ENCODE results near the gene AFG1L. TPM values are rescaled to one million over a fixed set of nuclear protein-coding genes. Genes with fewer than 3 reads are reported as not detected.

The AFG1L gene
- total and polyA plus RNA-seq, 2 experiments from 2014 or later: 4.1 to 8.7 TPM

GRCh38 chr6:108464418-108465097 lies 169.7 kb downstream of the AFG1L start:
- H3K36me3 Mint-ChIP-seq (ENCODE audit: low read depth): no peaks in the 10 kb centered on the region
- Histone ChIP-seq H3K79me2 (replicated peaks; ENCODE audit: insufficient read depth) (no peaks in the 10 kb centered on the region), H3K27ac (ENCODE audit: low read depth) (no peak overlapping the region), H3K4me1 (ENCODE audit: insufficient read depth) (peaks cover 5% of the 10 kb centered on the region), H3K36me3 (ENCODE audit: insufficient read depth) (no peaks in the 10 kb centered on the region), H2AFZ (no peak overlapping the region), H4K20me1 (replicated peaks; ENCODE audit: insufficient read depth) (no peaks in the 10 kb centered on the region), H3F3A (replicated peaks; ENCODE audit: low read depth) (no peaks in the 10 kb centered on the region), H3K27me3 (ENCODE audit: insufficient read depth) (no peaks in the 10 kb centered on the region), H3K9me2 (ENCODE audit: insufficient read depth) (0 out of 2 replicates have a peak, but pooled peaks cover 2% of the 10 kb centered on the region), H3K4me2 (no peak overlapping the region), H3K4me3 (no peak overlapping the region)
- DNase-seq (ENCODE audit: low spot score): peak; percentile 10
- H3K27me3 Mint-ChIP-seq (ENCODE audit: insufficient read depth, low read depth, poor library complexity): no peaks in the 10 kb centered on the region
- no peaks in the 10 kb centered on the region for H3K9me3 Mint-ChIP-seq
- TF ChIP-seq REST (IDR thresholded peaks at IDR 0.05; ENCODE audit: unreplicated experiment) (no peak), STAT1 (IDR thresholded peaks at IDR 0.05; ENCODE audit: unreplicated experiment) (no peak)
- H3K27ac Mint-ChIP-seq: no peak overlapping the region
- no peak overlapping the region for H3K4me3 Mint-ChIP-seq
- peaks cover 18% of the 10 kb centered on the region for H3K4me1 Mint-ChIP-seq
- ATAC-seq: no peak; the same call in 2 of the 3 replicates

- Histone ChIP-seq H3K4me1 (ENCODE audit: insufficient read depth) (peaks cover 5% of the 10 kb centered on the region), H3K4me3 (no peak overlapping the region), H3K36me3 (ENCODE audit: insufficient read depth) (no peaks in the 10 kb centered on the region), H3F3A (replicated peaks; ENCODE audit: low read depth) (no peaks in the 10 kb centered on the region), H4K20me1 (replicated peaks; ENCODE audit: insufficient read depth) (no peaks in the 10 kb centered on the region), H2AFZ (no peak overlapping the region), H3K79me2 (replicated peaks; ENCODE audit: insufficient read depth) (no peaks in the 10 kb centered on the region), H3K27me3 (ENCODE audit: insufficient read depth) (no peaks in the 10 kb centered on the region), H3K4me2 (no peak overlapping the region), H3K27ac (ENCODE audit: low read depth) (no peak overlapping the region), H3K9me2 (ENCODE audit: insufficient read depth) (0 out of 2 replicates have a peak, but pooled peaks cover 2% of the 10 kb centered on the region)
- H3K27ac Mint-ChIP-seq: no peak overlapping the region
- no peak overlapping the region for H3K4me3 Mint-ChIP-seq
- H3K9me3 Mint-ChIP-seq: no peaks in the 10 kb centered on the region
- ATAC-seq (no peak), DNase-seq (ENCODE audit: low spot score) (no peak)
- peaks cover 18% of the 10 kb centered on the region for H3K4me1 Mint-ChIP-seq
- no peaks in the 10 kb centered on the region for H3K36me3 Mint-ChIP-seq (ENCODE audit: low read depth)
- no peaks in the 10 kb centered on the region for H3K27me3 Mint-ChIP-seq (ENCODE audit: insufficient read depth, low read depth, poor library complexity)
- TF ChIP-seq ETS1 (IDR thresholded peaks at IDR 0.05): no peak
- TF ChIP-seq POLR2AphosphoS5 (IDR thresholded peaks at IDR 0.05; ENCODE audit: low read depth): no peak
- no peak for TF ChIP-seq ZNF331 (CRISPR knock-in tag; IDR thresholded peaks at IDR 0.05; ENCODE audit: low read depth)
- TF ChIP-seq ZNF462 (CRISPR knock-in tag; IDR thresholded peaks at IDR 0.05): no peak
- no peak for TF ChIP-seq STAT1 (IDR thresholded peaks at IDR 0.05; ENCODE audit: unreplicated experiment)
- TF ChIP-seq ZNF114 (CRISPR knock-in tag; IDR thresholded peaks at IDR 0.05): no peak
- TF ChIP-seq CTCF (conservative IDR thresholded peaks at IDR 0.05; ENCODE audit: low read depth in 2 of 2): no peak
Observed at GRCh38 chr6:108465098-108465495, 170.2 kb downstream of the AFG1L start.

Data from GM23338 (cell line).